H1 (cell line): ENCODE measurements around the gene ZNF581. TPM values are rescaled to one million over a fixed set of nuclear protein-coding genes. Genes with fewer than 3 reads are reported as not detected.

Experiments used
- ATF3 ChIP-seq: IDR thresholded peaks from 2 replicates; pipeline ENCODE4 v1.6.1; 2011; ENCODE audit warnings: low read depth, mild to moderate bottlenecking, low read length; ENCODE audit not compliant: insufficient read depth
- CHD1 ChIP-seq: IDR thresholded peaks from 2 replicates; pipeline ENCODE4 v1.6.1; 2012; ENCODE audit warnings: low read depth, low read length, improper control_type of control experiment
- CREB1 ChIP-seq: IDR thresholded peaks from 2 replicates; pipeline ENCODE4 v1.6.1; 2012; ENCODE audit warnings: inconsistent platforms
- CTBP2 ChIP-seq: IDR thresholded peaks from 2 replicates; pipeline ENCODE4 v1.7.0; 2011; ENCODE audit warnings: borderline replicate concordance, mild to moderate bottlenecking, moderate library complexity, mixed read lengths, low read length; ENCODE audit not compliant: insufficient read depth, insufficient read length
- CTCF ChIP-seq, 3 experiments: IDR thresholded peaks; 1 replicate in 2 of 3; 2 replicates in 1 of 3; pipeline versions ENCODE4 v1.5.1 to v1.6.1; 2011; ENCODE audit warnings: low read length in 3 of 3, mild to moderate bottlenecking in 3 of 3, inconsistent platforms in 2 of 3, low read depth in 1 of 3, moderate library complexity in 1 of 3; ENCODE audit not compliant: insufficient read depth in 1 of 3; ENCODE audit errors: control extremely low read depth in 1 of 3
- EP300 ChIP-seq, 2 experiments: IDR thresholded peaks; 1 replicate in 1 of 2; 2 replicates in 1 of 2; pipeline ENCODE4 v1.6.1; 2011 to 2012; ENCODE audit warnings: low read depth in 2 of 2, low read length in 2 of 2, mild to moderate bottlenecking in 2 of 2, borderline replicate concordance in 1 of 2, inconsistent platforms in 1 of 2, moderate library complexity in 1 of 2
- FOSL1 ChIP-seq: IDR thresholded peaks from 2 replicates; pipeline ENCODE4 v1.6.1; 2011; ENCODE audit warnings: mild to moderate bottlenecking, low read depth, low read length, moderate library complexity; ENCODE audit not compliant: insufficient read depth
- HDAC2 ChIP-seq, 2 experiments: fragments of 300-600 bp in 1 of 2; sonication (generic) in 1 of 2; IDR thresholded peaks; 2 replicates each; pipeline ENCODE4 v1.6.1; 2011 to 2012; ENCODE audit warnings: low read depth in 2 of 2, low read length in 2 of 2, mild to moderate bottlenecking in 2 of 2, moderate library complexity in 2 of 2, borderline replicate concordance in 1 of 2, inconsistent platforms in 1 of 2
- HDAC6 ChIP-seq: IDR thresholded peaks from one replicate; pipeline ENCODE4 v1.7.1; 2012; ENCODE audit warnings: low read depth, mild to moderate bottlenecking, inconsistent platforms, low read length, moderate library complexity
- JUND ChIP-seq: IDR thresholded peaks from 2 replicates; pipeline ENCODE4 v1.6.1; 2011; ENCODE audit warnings: mild to moderate bottlenecking, improper control_type of control experiment, low read length
- NRF1 ChIP-seq: IDR thresholded peaks from 2 replicates; pipeline ENCODE4 v1.6.1; 2011; ENCODE audit warnings: mild to moderate bottlenecking, low read depth, low read length, improper control_type of control experiment
- PHF8 ChIP-seq: fragments of 200-600 bp; sonication (generic); conservative IDR thresholded peaks from 2 replicates; pipeline ENCODE4 v1.7.1; 2012; ENCODE audit warnings: low read depth, mild to moderate bottlenecking, inconsistent platforms, low read length, moderate library complexity
- POLR2AphosphoS5 ChIP-seq: IDR thresholded peaks from 2 replicates; pipeline ENCODE4 v1.6.1; 2011; ENCODE audit warnings: low read depth, low read length
- SAP30 ChIP-seq: fragments of 300-600 bp; sonication (generic); IDR thresholded peaks from 2 replicates; pipeline ENCODE4 v1.7.1; 2012; ENCODE audit warnings: low read length, moderate library complexity, mild to moderate bottlenecking, inconsistent platforms; ENCODE audit not compliant: insufficient read depth, insufficient replicate concordance
- SIN3A ChIP-seq, 2 experiments: IDR thresholded peaks in 1 of 2; conservative IDR thresholded peaks in 1 of 2; 2 replicates each; pipeline ENCODE4 v1.6.1; 2011 to 2012; ENCODE audit warnings: low read length in 2 of 2, improper control_type of control experiment in 1 of 2, low read depth in 1 of 2, mild to moderate bottlenecking in 1 of 2
- SP1 ChIP-seq: IDR thresholded peaks from 2 replicates; pipeline ENCODE4 v1.6.1; 2011; ENCODE audit warnings: low read depth, low read length
- SP2 ChIP-seq: IDR thresholded peaks from 2 replicates; pipeline ENCODE4 v1.6.1; 2012; ENCODE audit warnings: mild to moderate bottlenecking, low read length, inconsistent platforms
- SUZ12 ChIP-seq: fragments of 200-600 bp; sonication (generic); IDR thresholded peaks from 2 replicates; pipeline ENCODE4 v1.6.1; 2012; ENCODE audit warnings: mild to moderate bottlenecking, inconsistent platforms, low read length, moderate library complexity, mixed read lengths
- TAF7 ChIP-seq: optimal IDR thresholded peaks from 2 replicates; pipeline ENCODE3; 2011; ENCODE audit warnings: low read depth, mild to moderate bottlenecking, inconsistent platforms, low read length, moderate library complexity, borderline replicate concordance
- YY1 ChIP-seq: IDR thresholded peaks from 2 replicates; pipeline ENCODE4 v1.6.1; 2011; ENCODE audit warnings: low read depth, mild to moderate bottlenecking, low read length
- polyA plus RNA-seq, 7 experiments: library from polyadenylated mRNA; depleted of rRNA in 3 of 7; stranded (reverse) in 5 of 7; unstranded in 2 of 7; fragments of >200 nt in 5 of 7; fragments of 200-250 nt in 2 of 7; gene quantifications; 1 replicate in 5 of 7; 2 replicates in 1 of 7; 4 replicates in 1 of 7; pipeline versions ENCODE4 v1.2.1 to v1.2.3, GENCODE V29; 2011 to 2013; ENCODE audit warnings: missing spikeins in 2 of 7, mixed read lengths in 2 of 7
- total RNA-seq: library from RNA; stranded (reverse); fragmentation: NEBNext Ultra II Directional; extraction: Animal tissue kit (Norgen Biotek cat#: 25700); gene quantifications from 2 replicates; pipeline ENCODE4 v1.2.1, GENCODE V29; 2021

The ZNF581 gene
- total and polyA plus RNA-seq, 2 of the 8 experiments (the other 6 are each of a cell fraction or from before 2014, with no cell fraction given), result 73.0 to 76.1 TPM

- TF ChIP-seq CTBP2 (no peak), POLR2AphosphoS5 (peak; percentile 86; the same call in 1 of the 2 replicates), HDAC2 (IDR thresholded peaks at IDR 0.05; ENCODE audit: borderline replicate concordance in 1 of 2, low read depth in 2 of 2, low read length in 2 of 2) (no peak), SP1 (peak; percentile 44; the same call in 1 of the 2 replicates), CHD1 (no peak), SAP30 (no peak), YY1 (peak; percentile 96), SIN3A (conservative IDR thresholded peaks at IDR 0.05 in 1 of 2, IDR thresholded peaks at IDR 0.05 in 1 of 2; ENCODE audit: low read depth in 1 of 2, low read length in 2 of 2) (no peak; a peak in 1 of 4 replicates), SP2 (no peak), HDAC6 (no peak), EP300 (IDR thresholded peaks at IDR 0.05; ENCODE audit: borderline replicate concordance in 1 of 2, low read depth in 2 of 2, low read length in 2 of 2) (0 out of 3 replicates have a peak, but pooled peaks of 1 of the 2 experiments have one; percentile 41), SUZ12 (no peak), PHF8 (0 out of 2 replicates have a peak, but pooled peaks have one; percentile 75), FOSL1 (no peak), ATF3 (no peak), CREB1 (peak; percentile 85), NRF1 (no peak), JUND (no peak), CTCF (IDR thresholded peaks at IDR 0.05; ENCODE audit: control extremely low read depth in 1 of 3, insufficient read depth in 1 of 3, low read depth in 1 of 3, low read length in 3 of 3) (no peak), TAF7 (peak; percentile 24)
Observed at GRCh38 chr19:55599468-55599841, 44.0 kb upstream of the ZNF581 start, which contains the start of gene FIZ1 (continued).
